Vagina (tissue), 2 donors: ENCODE measurements around the gene HEPHL1.

Experiments
- POLR2A ChIP-seq, 2 donors: fragments of 450-650 bp; IDR thresholded peaks; one replicate each; pipeline ENCODE4 v1.6.1; 2017; ENCODE audit warnings: antibody characterized with exemption in 2 of 2, mild to moderate bottlenecking in 2 of 2, moderate library complexity in 2 of 2
- POLR2AphosphoS5 ChIP-seq, 2 donors: sonication (generic); formaldehyde crosslinking; IDR thresholded peaks; one replicate each; pipeline ENCODE4 v1.9.0; 2017; ENCODE audit warnings: antibody characterized with exemption in 2 of 2, mild to moderate bottlenecking in 2 of 2, low read depth in 1 of 2; ENCODE audit not compliant: insufficient read depth in 1 of 2
- TF ChIP-seq, protein P1 (sequence below), 3 experiments: fragments of 450-650 bp in 2 of 3; fragments of 200-600 bp in 1 of 3; sonication (generic) in 1 of 3; IDR thresholded peaks; one replicate each; pipeline ENCODE4 v1.5.1; 2017 to 2019; ENCODE audit warnings: antibody characterized with exemption in 3 of 3, mild to moderate bottlenecking in 2 of 3, moderate library complexity in 2 of 3

DNA sequence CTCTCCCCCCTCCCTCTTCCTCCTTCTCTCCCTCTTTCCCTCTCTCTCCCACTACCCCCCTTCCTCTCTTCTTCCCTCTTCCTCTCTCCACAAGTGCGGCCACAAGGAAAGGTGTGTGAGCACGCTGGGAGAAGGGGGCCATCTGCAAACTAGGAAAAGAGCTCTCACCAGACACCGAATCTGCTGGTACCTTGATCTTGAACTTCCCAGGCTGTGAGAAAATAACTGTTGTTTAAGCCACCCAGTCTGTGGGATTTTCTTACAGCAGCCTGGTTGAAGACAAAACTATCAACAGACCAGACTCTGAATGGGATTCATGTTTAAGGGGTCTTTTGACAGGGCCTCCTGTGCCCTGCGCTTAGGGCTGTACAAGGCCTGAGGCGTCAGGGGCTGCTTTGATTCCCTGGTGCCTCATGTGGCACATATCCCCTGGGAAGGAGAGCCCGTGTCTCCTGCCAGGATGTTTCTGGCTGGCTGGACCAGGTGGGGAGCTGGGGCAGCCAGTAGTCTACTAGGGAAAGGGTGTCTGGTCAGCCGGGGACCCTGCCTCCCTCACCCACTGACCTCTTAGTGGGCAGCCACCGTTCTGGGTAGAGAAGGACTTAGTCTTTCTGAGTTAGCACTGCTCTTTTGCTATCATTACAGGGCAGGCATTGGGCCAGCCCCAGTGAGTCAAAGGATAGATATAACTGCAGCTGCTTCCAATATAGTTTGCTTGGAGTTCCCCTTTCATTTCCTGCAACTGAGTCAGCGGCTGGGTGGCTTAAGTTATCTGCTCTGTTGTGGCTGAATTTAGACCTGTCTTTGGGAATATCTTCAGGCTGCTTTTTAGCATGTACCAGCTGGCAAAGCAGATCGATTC, 113.7 kb downstream of the HEPHL1 start:
- TF ChIP-seq, protein P1, sequence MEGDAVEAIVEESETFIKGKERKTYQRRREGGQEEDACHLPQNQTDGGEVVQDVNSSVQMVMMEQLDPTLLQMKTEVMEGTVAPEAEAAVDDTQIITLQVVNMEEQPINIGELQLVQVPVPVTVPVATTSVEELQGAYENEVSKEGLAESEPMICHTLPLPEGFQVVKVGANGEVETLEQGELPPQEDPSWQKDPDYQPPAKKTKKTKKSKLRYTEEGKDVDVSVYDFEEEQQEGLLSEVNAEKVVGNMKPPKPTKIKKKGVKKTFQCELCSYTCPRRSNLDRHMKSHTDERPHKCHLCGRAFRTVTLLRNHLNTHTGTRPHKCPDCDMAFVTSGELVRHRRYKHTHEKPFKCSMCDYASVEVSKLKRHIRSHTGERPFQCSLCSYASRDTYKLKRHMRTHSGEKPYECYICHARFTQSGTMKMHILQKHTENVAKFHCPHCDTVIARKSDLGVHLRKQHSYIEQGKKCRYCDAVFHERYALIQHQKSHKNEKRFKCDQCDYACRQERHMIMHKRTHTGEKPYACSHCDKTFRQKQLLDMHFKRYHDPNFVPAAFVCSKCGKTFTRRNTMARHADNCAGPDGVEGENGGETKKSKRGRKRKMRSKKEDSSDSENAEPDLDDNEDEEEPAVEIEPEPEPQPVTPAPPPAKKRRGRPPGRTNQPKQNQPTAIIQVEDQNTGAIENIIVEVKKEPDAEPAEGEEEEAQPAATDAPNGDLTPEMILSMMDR (IDR thresholded peaks at IDR 0.05): no peak
- TF ChIP-seq POLR2A (IDR thresholded peaks at IDR 0.05): no peak
- peak; percentile 47 to 54 for TF ChIP-seq POLR2AphosphoS5 (IDR thresholded peaks at IDR 0.05; ENCODE audit: insufficient read depth in 1 of 2, low read depth in 1 of 2)
